NCI-H226 (cell line): ENCODE results near the gene IFI27L2.

Source experiments
- DNase-seq: peaks from one replicate; pipeline ENCODE4 v3.0.0-alpha.2; 2015

IFI27L2 gene

GRCh38 chr14:94098326-94098992 is 30.9 kb downstream of the IFI27L2 start:
- DNase-seq, result no peak

- no peak for DNase-seq
Observed at GRCh38 chr14:94097091-94097490, 32.3 kb downstream of the IFI27L2 start.

GRCh38 chr14:94093418-94093817 is 36.0 kb downstream of the IFI27L2 start:
- no peak for DNase-seq

- DNase-seq, result no peak
Observed at GRCh38 chr14:94089479-94089878, 39.9 kb downstream of the IFI27L2 start.

- DNase-seq, result no peak
Observed at GRCh38 chr14:94088516-94088915, 40.9 kb downstream of the IFI27L2 start.

- DNase-seq, result no peak
Observed at GRCh38 chr14:94087891-94088290, 41.5 kb downstream of the IFI27L2 start.

- DNase-seq, result no peak
Observed at GRCh38 chr14:94081386-94081820, 48.0 kb downstream of the IFI27L2 start.

- peak; percentile 90 for DNase-seq
Observed at GRCh38 chr14:94080621-94081385, 48.6 kb downstream of the IFI27L2 start, which contains the start of the genes DDX24 and IFI27L1. TSS of gene DDX24 (minus strand) at chr14:94081202. CDS start at chr14:94079742, 1,460 bp downstream. TSS of gene IFI27L1 (plus strand) at chr14:94081310. CDS start at chr14:94096938, 15,628 bp downstream.

- no peak for DNase-seq
Observed at GRCh38 chr14:94079891-94080620, 49.3 kb downstream of the IFI27L2 start.

- no peak for DNase-seq
Observed at GRCh38 chr14:94077823-94078222, 51.6 kb downstream of the IFI27L2 start.
